T-helper 2 cell treated with Interferon-gamma antibody and Interleukin-4, amounts not matched to agents 5 μg/mL and 100 μg/mL, for 36 hours (primary cell): Measurements from ENCODE around the gene GPR83.
A peak's percentile ranks its signal among the peaks of the same experiment; 100 is the strongest.

Experiments
- DNase-seq: peaks from one replicate; pipeline ENCODE4 v3.0.0; 2021; ENCODE audit warnings: low spot score
- H3K27ac Mint-ChIP-seq: one replicate; pipeline ENCODE4 v1.8.0; 2021; ENCODE audit warnings: mild to moderate bottlenecking, mixed read lengths
- H3K27me3 Mint-ChIP-seq: one replicate; pipeline ENCODE4 v1.8.0; 2021; ENCODE audit warnings: low read depth, mixed read lengths
- H3K36me3 Mint-ChIP-seq: one replicate; pipeline ENCODE4 v1.8.0; 2021; ENCODE audit warnings: low read depth, mixed read lengths
- H3K4me1 Mint-ChIP-seq: one replicate; pipeline ENCODE4 v1.8.0; 2021; ENCODE audit warnings: low read depth, mixed read lengths
- H3K4me3 Mint-ChIP-seq: one replicate; pipeline ENCODE4 v1.8.0; 2022; ENCODE audit warnings: mild to moderate bottlenecking, moderate library complexity, mixed read lengths
- H3K9me3 Mint-ChIP-seq: one replicate; pipeline ENCODE4 v1.8.0; 2021; ENCODE audit warnings: mixed read lengths

Gene GPR83

GRCh38 chr11:94400839-94401772 is at the start of gene GPR83:
Gene GPR83, minus strand, starts transcription at chr11:94401419. Its CDS starts 172 bp downstream, at chr11:94401247.
- no peak for DNase-seq
- H3K36me3 Mint-ChIP-seq = peaks cover 6% of the 10 kb centered on the region
- H3K4me1 Mint-ChIP-seq = peaks cover 6% of the 10 kb centered on the region
- H3K27ac Mint-ChIP-seq = no peak within 1 kb of the TSS
- peak within 1 kb of the TSS; percentile 73 for H3K4me3 Mint-ChIP-seq
- peaks cover 45% of the 10 kb centered on the region for H3K27me3 Mint-ChIP-seq
- no peaks in the 10 kb centered on the region for H3K9me3 Mint-ChIP-seq

GRCh38 chr11:94450048-94450447 is 48.8 kb upstream of the GPR83 start:
- no peak for DNase-seq
- Mint-ChIP-seq H3K36me3 (peaks cover 26% of the 10 kb centered on the region), H3K4me1 (no peaks in the 10 kb centered on the region), H3K27me3 (no peaks in the 10 kb centered on the region), H3K9me3 (no peaks in the 10 kb centered on the region), H3K4me3 (no peak overlapping the region), H3K27ac (no peak overlapping the region)

- Mint-ChIP-seq H3K27me3 (no peaks in the 10 kb centered on the region), H3K4me1 (no peaks in the 10 kb centered on the region), H3K27ac (no peak overlapping the region), H3K4me3 (no peak overlapping the region), H3K9me3 (no peaks in the 10 kb centered on the region), H3K36me3 (peaks cover 24% of the 10 kb centered on the region)
- DNase-seq = no peak
Observed at GRCh38 chr11:94449437-94449836, 48.2 kb upstream of the GPR83 start.

GRCh38 chr11:94449029-94449428 is 47.8 kb upstream of the GPR83 start:
- no peak overlapping the region for H3K27ac Mint-ChIP-seq

GRCh38 chr11:94447149-94447548 is 45.9 kb upstream of the GPR83 start:
- peaks cover 36% of the 10 kb centered on the region for H3K36me3 Mint-ChIP-seq
- H3K27me3 Mint-ChIP-seq = no peaks in the 10 kb centered on the region
- DNase-seq = no peak
- no peaks in the 10 kb centered on the region for H3K9me3 Mint-ChIP-seq
- H3K27ac Mint-ChIP-seq = no peak overlapping the region
- no peak overlapping the region for H3K4me3 Mint-ChIP-seq
- H3K4me1 Mint-ChIP-seq = no peaks in the 10 kb centered on the region

More at GRCh38 chr11:94449029-94449428, 47.8 kb upstream of the GPR83 start:
- no peaks in the 10 kb centered on the region for H3K27me3 Mint-ChIP-seq
- DNase-seq = no peak
- H3K36me3 Mint-ChIP-seq = peaks cover 28% of the 10 kb centered on the region
- no peaks in the 10 kb centered on the region for H3K9me3 Mint-ChIP-seq
- no peaks in the 10 kb centered on the region for H3K4me1 Mint-ChIP-seq
- no peak overlapping the region for H3K4me3 Mint-ChIP-seq

- H3K27me3 Mint-ChIP-seq = no peaks in the 10 kb centered on the region
- H3K4me1 Mint-ChIP-seq = peaks cover 7% of the 10 kb centered on the region
- no peak overlapping the region for H3K27ac Mint-ChIP-seq
- peaks cover 44% of the 10 kb centered on the region for H3K36me3 Mint-ChIP-seq
- no peak for DNase-seq
- H3K9me3 Mint-ChIP-seq = no peaks in the 10 kb centered on the region
- no peak overlapping the region for H3K4me3 Mint-ChIP-seq
Observed at GRCh38 chr11:94445641-94446040, 44.4 kb upstream of the GPR83 start.

- H3K4me1 Mint-ChIP-seq = no peaks in the 10 kb centered on the region
- no peak overlapping the region for H3K4me3 Mint-ChIP-seq
- DNase-seq = no peak
- no peaks in the 10 kb centered on the region for H3K27me3 Mint-ChIP-seq
- H3K27ac Mint-ChIP-seq = no peak overlapping the region
- peaks cover 41% of the 10 kb centered on the region for H3K36me3 Mint-ChIP-seq
- peaks cover 4% of the 10 kb centered on the region for H3K9me3 Mint-ChIP-seq
Observed at GRCh38 chr11:94433049-94433448, 31.8 kb upstream of the GPR83 start.

GRCh38 chr11:94424662-94425061 is 23.4 kb upstream of the GPR83 start:
- Mint-ChIP-seq H3K27me3 (no peaks in the 10 kb centered on the region), H3K27ac (no peak overlapping the region), H3K36me3 (peaks cover 49% of the 10 kb centered on the region), H3K4me3 (no peak overlapping the region), H3K4me1 (peaks cover 1% of the 10 kb centered on the region), H3K9me3 (peaks cover 7% of the 10 kb centered on the region)
- DNase-seq = no peak

GRCh38 chr11:94424011-94424410 is 22.8 kb upstream of the GPR83 start:
- H3K4me1 Mint-ChIP-seq = peaks cover 1% of the 10 kb centered on the region
- no peak overlapping the region for H3K4me3 Mint-ChIP-seq
- peaks cover 7% of the 10 kb centered on the region for H3K9me3 Mint-ChIP-seq
- H3K36me3 Mint-ChIP-seq = peaks cover 44% of the 10 kb centered on the region
- H3K27ac Mint-ChIP-seq = no peak overlapping the region
- no peak for DNase-seq
- H3K27me3 Mint-ChIP-seq = no peaks in the 10 kb centered on the region

- DNase-seq = no peak
- Mint-ChIP-seq H3K4me3 (no peak overlapping the region), H3K4me1 (peaks cover 1% of the 10 kb centered on the region), H3K9me3 (peaks cover 7% of the 10 kb centered on the region), H3K27ac (no peak overlapping the region), H3K27me3 (no peaks in the 10 kb centered on the region), H3K36me3 (peaks cover 41% of the 10 kb centered on the region)
Observed at GRCh38 chr11:94423507-94423906, 22.3 kb upstream of the GPR83 start.

GRCh38 chr11:94418123-94418765 is 17.0 kb upstream of the GPR83 start:
- H3K4me1 Mint-ChIP-seq = peaks cover 1% of the 10 kb centered on the region
- H3K27ac Mint-ChIP-seq = no peak overlapping the region
- DNase-seq = no peak
- no peak overlapping the region for H3K4me3 Mint-ChIP-seq
- no peaks in the 10 kb centered on the region for H3K27me3 Mint-ChIP-seq
- H3K36me3 Mint-ChIP-seq = peaks cover 16% of the 10 kb centered on the region
- no peaks in the 10 kb centered on the region for H3K9me3 Mint-ChIP-seq

GRCh38 chr11:94417386-94417987 is 16.3 kb upstream of the GPR83 start:
- no peaks in the 10 kb centered on the region for H3K9me3 Mint-ChIP-seq
- DNase-seq = no peak

GRCh38 chr11:94405062-94405833 is 4.0 kb upstream of the GPR83 start:
- H3K27me3 Mint-ChIP-seq = peaks cover 24% of the 10 kb centered on the region
- H3K27ac Mint-ChIP-seq = no peak overlapping the region
- H3K9me3 Mint-ChIP-seq = peaks cover 18% of the 10 kb centered on the region
- peaks cover 6% of the 10 kb centered on the region for H3K36me3 Mint-ChIP-seq
- no peak for DNase-seq
- H3K4me3 Mint-ChIP-seq = no peak overlapping the region
- peaks cover 6% of the 10 kb centered on the region for H3K4me1 Mint-ChIP-seq

More at GRCh38 chr11:94417386-94417987, 16.3 kb upstream of the GPR83 start:
- H3K4me3 Mint-ChIP-seq = no peak overlapping the region
- peaks cover 20% of the 10 kb centered on the region for H3K36me3 Mint-ChIP-seq
- H3K4me1 Mint-ChIP-seq = peaks cover 1% of the 10 kb centered on the region
- no peaks in the 10 kb centered on the region for H3K27me3 Mint-ChIP-seq
- H3K27ac Mint-ChIP-seq = no peak overlapping the region
